ENCODE data around the gene CTNNA2. TPM values are rescaled to one million over a fixed set of nuclear protein-coding genes. Genes with fewer than 3 reads are reported as not detected.

Gene CTNNA2
- total RNA-seq, 6 experiments from 2014 or later, result 0.44 TPM; not detected in 5

DNA sequence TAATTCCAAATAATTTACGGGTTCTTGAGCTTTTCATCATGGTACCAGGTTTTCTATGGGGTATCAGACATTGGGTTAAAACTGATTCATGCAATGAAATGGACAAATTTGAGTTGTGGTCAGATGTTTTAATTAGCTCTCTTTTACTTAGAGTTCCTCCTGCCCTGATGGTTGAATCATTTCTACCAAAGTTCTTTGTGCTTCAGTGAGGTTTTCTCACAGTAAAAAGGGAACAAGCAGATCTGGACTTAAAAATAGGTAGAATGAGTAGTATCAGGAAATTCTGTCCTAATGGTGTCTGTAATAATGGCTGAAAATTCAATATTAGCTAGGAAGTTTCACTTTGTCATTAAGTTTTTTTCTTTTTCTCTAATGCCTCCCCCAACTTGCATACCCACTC lies 951.4 kb downstream of the CTNNA2 start:
- intact Hi-C loops (cut with DNase I), result no loop called here
- H3K36me3 ChIP-seq, result no peaks in the 10 kb centered on the region
- H3K27ac ChIP-seq, result no peak overlapping the region
- H3K4me3 ChIP-seq, result no peak overlapping the region
- H3K9me3 ChIP-seq, result no peaks in the 10 kb centered on the region
- no peaks in the 10 kb centered on the region for H3K4me1 ChIP-seq
- no peaks in the 10 kb centered on the region for H3K27me3 ChIP-seq
- DNase-seq (no peak), ATAC-seq (no peak)
- TF ChIP-seq POLR2A (IDR thresholded peaks at IDR 0.05), result no peak
- TF ChIP-seq, protein P1, sequence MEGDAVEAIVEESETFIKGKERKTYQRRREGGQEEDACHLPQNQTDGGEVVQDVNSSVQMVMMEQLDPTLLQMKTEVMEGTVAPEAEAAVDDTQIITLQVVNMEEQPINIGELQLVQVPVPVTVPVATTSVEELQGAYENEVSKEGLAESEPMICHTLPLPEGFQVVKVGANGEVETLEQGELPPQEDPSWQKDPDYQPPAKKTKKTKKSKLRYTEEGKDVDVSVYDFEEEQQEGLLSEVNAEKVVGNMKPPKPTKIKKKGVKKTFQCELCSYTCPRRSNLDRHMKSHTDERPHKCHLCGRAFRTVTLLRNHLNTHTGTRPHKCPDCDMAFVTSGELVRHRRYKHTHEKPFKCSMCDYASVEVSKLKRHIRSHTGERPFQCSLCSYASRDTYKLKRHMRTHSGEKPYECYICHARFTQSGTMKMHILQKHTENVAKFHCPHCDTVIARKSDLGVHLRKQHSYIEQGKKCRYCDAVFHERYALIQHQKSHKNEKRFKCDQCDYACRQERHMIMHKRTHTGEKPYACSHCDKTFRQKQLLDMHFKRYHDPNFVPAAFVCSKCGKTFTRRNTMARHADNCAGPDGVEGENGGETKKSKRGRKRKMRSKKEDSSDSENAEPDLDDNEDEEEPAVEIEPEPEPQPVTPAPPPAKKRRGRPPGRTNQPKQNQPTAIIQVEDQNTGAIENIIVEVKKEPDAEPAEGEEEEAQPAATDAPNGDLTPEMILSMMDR (IDR thresholded peaks at IDR 0.05), result no peak
- WGBS (ENCODE audit: insufficient coverage, low coverage, low lambda C conversion rate, missing lambda C conversion rate), result 35% methylated on average over 1 of the region's 1 CpG

DNA sequence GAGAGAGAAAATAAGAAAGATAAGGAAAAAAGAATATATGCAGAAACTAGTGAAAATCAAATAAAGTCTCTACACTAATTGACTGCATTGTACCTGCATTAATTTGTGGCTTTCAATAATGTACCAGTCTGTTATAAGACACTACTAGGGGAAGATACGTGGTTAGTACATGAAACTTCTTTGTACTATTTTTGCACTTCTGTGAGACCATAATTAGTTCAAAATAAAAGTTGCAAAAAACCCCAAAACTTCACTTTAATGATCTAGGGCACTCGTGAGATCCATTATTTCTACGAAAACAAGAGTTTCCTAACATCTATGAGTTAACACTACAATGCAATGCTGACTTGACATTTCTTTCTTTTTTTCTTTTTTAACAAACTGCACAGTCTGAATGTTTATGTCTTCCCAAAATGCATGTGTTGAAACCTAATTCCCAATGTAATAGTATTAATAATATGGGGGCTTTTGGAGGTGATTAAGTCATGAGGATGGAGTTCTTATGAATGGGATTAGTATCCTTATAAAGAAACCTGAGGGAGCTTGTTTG lies 954.5 kb downstream of the CTNNA2 start:
- Histone ChIP-seq H3K36me3 (no peaks in the 10 kb centered on the region), H3K27me3 (no peaks in the 10 kb centered on the region), H3K9me3 (no peaks in the 10 kb centered on the region), H3K4me3 (no peak overlapping the region), H3K27ac (no peak overlapping the region), H3K4me1 (no peaks in the 10 kb centered on the region)
- ATAC-seq (no peak), DNase-seq (no peak)
- TF ChIP-seq, protein P1 (IDR thresholded peaks at IDR 0.05), result no peak
- no peak for TF ChIP-seq POLR2A (IDR thresholded peaks at IDR 0.05)
- WGBS (ENCODE audit: insufficient coverage, low coverage, low lambda C conversion rate, missing lambda C conversion rate), result 41% methylated on average over 3 of the region's 3 CpGs
- intact Hi-C loops (cut with DNase I), result no loop called here

DNA sequence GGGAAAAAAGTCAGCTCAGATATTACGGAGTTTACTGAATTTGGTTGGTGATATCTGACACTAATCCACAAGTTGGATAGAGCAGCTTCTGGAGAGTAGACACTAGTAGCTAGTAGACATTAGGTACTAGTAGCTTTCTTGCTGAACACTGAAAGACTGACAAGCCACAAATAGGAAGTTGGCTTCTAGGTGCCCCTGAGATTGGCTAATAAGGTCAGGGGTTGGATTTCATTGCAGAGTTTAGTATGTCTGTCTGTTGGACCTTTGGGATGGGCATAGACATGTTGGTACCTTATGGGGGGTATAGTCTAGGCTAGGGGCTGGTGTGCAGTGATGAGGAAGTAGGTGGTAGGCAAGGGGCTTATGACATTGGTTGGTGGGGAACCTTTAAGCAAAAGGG lies 956.6 kb downstream of the CTNNA2 start:
- WGBS (ENCODE audit: insufficient coverage, low coverage, low lambda C conversion rate, missing lambda C conversion rate), result 50% methylated on average over 1 of the region's 1 CpG
- Histone ChIP-seq H3K9me3 (no peaks in the 10 kb centered on the region), H3K4me1 (peaks cover 0 to 5% (median 0%) of the 10 kb centered on the region in 4 donors)

DNA sequence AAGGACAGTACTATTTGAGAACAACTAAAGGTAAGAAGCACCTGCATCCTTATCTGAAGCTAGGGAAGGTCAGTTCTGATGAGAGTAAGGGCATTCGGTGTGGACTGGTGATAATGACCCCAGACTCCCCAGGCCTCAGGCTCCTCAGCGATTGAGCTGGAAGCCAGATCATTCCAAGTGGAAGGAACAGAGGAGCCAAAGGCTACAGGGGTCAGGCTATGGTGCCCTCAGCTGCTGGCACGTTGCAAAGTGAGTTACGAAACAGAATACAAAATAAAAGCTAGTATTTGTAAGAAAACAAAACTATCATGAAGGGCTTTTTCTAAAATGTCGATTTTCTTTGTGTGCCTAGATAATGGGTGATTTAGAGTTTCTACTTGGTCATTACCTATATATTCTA lies 960.2 kb downstream of the CTNNA2 start:
- H3K27me3 ChIP-seq, result no peaks in the 10 kb centered on the region
- intact Hi-C loops (cut with DNase I), result no loop called here
- ATAC-seq (peak in 1 of 4 donors; percentile 82), DNase-seq (no peak)
- H3K9me3 ChIP-seq, result no peaks in the 10 kb centered on the region
- WGBS (ENCODE audit: insufficient coverage, low coverage, low lambda C conversion rate, missing lambda C conversion rate), result 37% methylated on average over 5 of the region's 5 CpGs
- no peak for TF ChIP-seq POLR2A (IDR thresholded peaks at IDR 0.05)
- TF ChIP-seq, protein P1 (IDR thresholded peaks at IDR 0.05), result no peak
- peaks cover 0 to 5% (median 0%) of the 10 kb centered on the region in 4 donors for H3K4me1 ChIP-seq
- H3K4me3 ChIP-seq, result no peak overlapping the region
- no peaks in the 10 kb centered on the region for H3K36me3 ChIP-seq
- no peak overlapping the region for H3K27ac ChIP-seq

More for the DNA sequence above, 956.6 kb downstream of the CTNNA2 start:
- no peaks in the 10 kb centered on the region for H3K36me3 ChIP-seq
- intact Hi-C loops (cut with DNase I), result no loop called here
- ATAC-seq, result no peak
- no peak overlapping the region for H3K27ac ChIP-seq
- H3K27me3 ChIP-seq, result no peaks in the 10 kb centered on the region
- DNase-seq, result no peak
- no peak overlapping the region for H3K4me3 ChIP-seq
- no peak for TF ChIP-seq POLR2A (IDR thresholded peaks at IDR 0.05)
- TF ChIP-seq, protein P1 (IDR thresholded peaks at IDR 0.05), result no peak

Measured in right lobe of liver (tissue), 6 donors.